Adrenal gland (tissue), 12 donors: ENCODE data around the gene CGNL1. TPM values are rescaled to one million over a fixed set of nuclear protein-coding genes. Genes with fewer than 3 reads are reported as not detected.

ENCODE experiments used
- DNase-seq, 7 donors: peaks; one replicate each; pipeline ENCODE4 v3.0.0-alpha.2; 2019 to 2020
- H3K27ac ChIP-seq, 5 donors: fragments of 200-600 bp; sonication (generic) in 4 of 5; 1 replicate in 3 of 5; 2 replicates in 2 of 5; pipeline versions ENCODE4 v1.5.1 to v1.8.0; 2016 to 2020; ENCODE audit warnings: mild to moderate bottlenecking in 1 of 5
- H3K27me3 ChIP-seq: fragments of 200-600 bp; 2 replicates; pipeline ENCODE4 v1.8.0; 2021
- H3K36me3 ChIP-seq, 2 donors: fragments of 200-600 bp; replicated peaks in 1 of 2; 1 replicate in 1 of 2; 2 replicates in 1 of 2; pipeline versions ENCODE4 v1.5.1 to v1.8.0; 2018 to 2022
- H3K4me1 ChIP-seq, 2 donors: fragments of 200-600 bp; replicated peaks in 1 of 2; 1 replicate in 1 of 2; 2 replicates in 1 of 2; pipeline versions ENCODE4 v1.5.1 to v1.8.0; 2018 to 2021
- H3K4me3 ChIP-seq, 4 donors: fragments of 200-600 bp; sonication (generic) in 3 of 4; one replicate each; pipeline ENCODE4 v1.5.1; 2016 to 2018
- H3K9me3 ChIP-seq, 3 donors: fragments of 200-600 bp; sonication (generic) in 1 of 3; replicated peaks in 1 of 3; 1 replicate in 2 of 3; 2 replicates in 1 of 3; pipeline versions ENCODE4 v1.5.1 to v1.8.0; 2016 to 2021
- POLR2A ChIP-seq, 2 donors: fragments of 450-650 bp; IDR thresholded peaks; one replicate each; pipeline ENCODE4 v1.6.1; 2017; ENCODE audit warnings: antibody characterized with exemption in 2 of 2, mild to moderate bottlenecking in 2 of 2, moderate library complexity in 1 of 2
- WGBS, 4 donors: extraction: QIAGEN DNeasy Blood & Tissue Kit in 2 of 4; methylation state at CpG; one replicate each; pipeline versions ENCODE4 v1.1.5 to v1.1.7; 2013 to 2017; 5-methylcytosine and 5-hydroxymethylcytosine counted together
- intact Hi-C, 2 donors: fragments of 100-400 bp; cut with DNase I; formaldehyde crosslinking; loops; one replicate each; pipeline versions ENCODE4 v1.14.1 to v1.15.0; 2022 to 2023
- polyA plus RNA-seq, 3 donors: library from polyadenylated mRNA; stranded (reverse); fragments of 200-250 nt in 2 of 3; fragments of 350-450 nt in 1 of 3; fragmentation: Illumina TruSeq in 1 of 3; extraction: RNeasy Lipid Tissue Mini Kit (QIAGEN cat#74804) in 1 of 3; gene quantifications; one replicate each; pipeline ENCODE4 v1.2.3, GENCODE V29; 2013 to 2014
- total RNA-seq, 9 donors: library from RNA; depleted of rRNA in 4 of 9; stranded (reverse); fragments of >200 nt in 4 of 9; fragments of 120-200 nt in 1 of 9; fragmentation: NEBNext Ultra II Directional in 1 of 9; extraction: Animal tissue kit (Norgen Biotek cat#: 25700) in 1 of 9; gene quantifications; one replicate each; pipeline versions ENCODE4 v1.1.0 to v1.2.4, GENCODE V29; 2013 to 2023
- TF ChIP-seq, protein P1 (sequence below), 6 experiments: fragments of 450-650 bp in 4 of 6; fragments of 200-600 bp in 2 of 6; sonication (generic) in 1 of 6; IDR thresholded peaks; 1 replicate in 5 of 6; 2 replicates in 1 of 6; pipeline versions ENCODE4 v1.5.1 to v1.8.0; 2016 to 2021; ENCODE audit warnings: antibody characterized with exemption in 6 of 6, mild to moderate bottlenecking in 2 of 6, moderate library complexity in 1 of 6
- donor health status: healthy with polysubstance abuse.
- donor health status: Bipolar disorder and iron deficiency.
- donor health status: DM: yes; HTN: yes; CAD: no.
- donor health status: DM: no; HTN: no; CAD: no.
- donor health status: DM: no; HTN: no; CAD: no.
- donor health status: DM: yes; HTN: yes; CAD: no.

The CGNL1 gene
- total and polyA plus RNA-seq, 12 donors: 5.2 to 49.5 (median 22.0) TPM

DNA sequence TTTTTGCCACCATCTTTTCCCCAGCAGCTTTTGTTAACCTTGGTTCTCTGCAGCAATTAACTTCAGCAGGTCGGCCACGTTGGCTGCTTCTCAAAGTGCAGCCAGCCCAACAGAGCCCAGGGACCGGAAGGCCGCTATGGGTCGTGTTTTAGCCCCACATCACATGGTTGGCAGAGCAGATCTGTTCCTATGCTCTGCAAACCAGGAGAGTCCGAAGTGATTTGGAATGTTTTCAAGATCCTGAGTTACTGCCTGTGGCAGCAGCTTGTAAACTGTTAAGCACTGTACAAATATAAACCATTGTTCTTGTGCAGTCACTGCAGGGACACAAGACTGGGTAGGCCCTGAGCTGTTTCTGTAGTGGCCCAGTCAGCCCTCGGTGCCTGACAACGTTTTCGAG lies 145.8 kb downstream of the CGNL1 start:
- TF ChIP-seq, protein P1, sequence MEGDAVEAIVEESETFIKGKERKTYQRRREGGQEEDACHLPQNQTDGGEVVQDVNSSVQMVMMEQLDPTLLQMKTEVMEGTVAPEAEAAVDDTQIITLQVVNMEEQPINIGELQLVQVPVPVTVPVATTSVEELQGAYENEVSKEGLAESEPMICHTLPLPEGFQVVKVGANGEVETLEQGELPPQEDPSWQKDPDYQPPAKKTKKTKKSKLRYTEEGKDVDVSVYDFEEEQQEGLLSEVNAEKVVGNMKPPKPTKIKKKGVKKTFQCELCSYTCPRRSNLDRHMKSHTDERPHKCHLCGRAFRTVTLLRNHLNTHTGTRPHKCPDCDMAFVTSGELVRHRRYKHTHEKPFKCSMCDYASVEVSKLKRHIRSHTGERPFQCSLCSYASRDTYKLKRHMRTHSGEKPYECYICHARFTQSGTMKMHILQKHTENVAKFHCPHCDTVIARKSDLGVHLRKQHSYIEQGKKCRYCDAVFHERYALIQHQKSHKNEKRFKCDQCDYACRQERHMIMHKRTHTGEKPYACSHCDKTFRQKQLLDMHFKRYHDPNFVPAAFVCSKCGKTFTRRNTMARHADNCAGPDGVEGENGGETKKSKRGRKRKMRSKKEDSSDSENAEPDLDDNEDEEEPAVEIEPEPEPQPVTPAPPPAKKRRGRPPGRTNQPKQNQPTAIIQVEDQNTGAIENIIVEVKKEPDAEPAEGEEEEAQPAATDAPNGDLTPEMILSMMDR (IDR thresholded peaks at IDR 0.05): no peak
- TF ChIP-seq POLR2A (IDR thresholded peaks at IDR 0.05): no peak
- intact Hi-C loops: loop anchor here in 1 of 2 donors (10.0 kb wide), 2 partner anchors 67 to 377 kb away; no protein-coding TSS in a partner anchor
- peaks cover 0 to 7% of the 10 kb centered on the region in 2 donors for H3K36me3 ChIP-seq
- peaks cover 0 to 6% of the 10 kb centered on the region in 2 donors for H3K4me1 ChIP-seq
- no peak overlapping the region for H3K4me3 ChIP-seq
- WGBS, 4 donors: 67 to 83% (median 76%) methylated on average over 9 of the region's 9 CpGs
- H3K27me3 ChIP-seq: no peaks in the 10 kb centered on the region
- H3K27ac ChIP-seq: peak overlapping the region in 1 of 5 donors; percentile 14
- DNase-seq: peak in 2 of 7 donors; percentile 38 to 46
- H3K9me3 ChIP-seq: no peaks in the 10 kb centered on the region

DNA sequence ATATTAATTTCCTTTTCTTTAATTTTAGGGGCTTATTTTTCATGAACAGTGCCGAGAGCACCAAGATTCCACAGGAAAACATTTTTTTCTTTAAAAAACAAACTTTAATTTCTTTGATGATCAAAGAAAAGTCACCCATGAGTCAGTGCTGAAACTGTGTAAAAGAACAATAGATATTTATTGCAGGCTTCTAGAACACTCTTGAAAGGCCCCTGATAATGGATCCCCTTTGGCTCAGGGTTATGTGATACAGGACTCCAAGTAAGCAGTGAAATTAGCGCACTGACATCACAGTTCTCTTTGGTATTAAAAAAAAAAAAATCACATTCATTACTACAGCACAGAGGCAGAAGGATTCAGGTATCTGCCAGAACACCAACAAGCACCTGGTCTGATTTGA lies 149.3 kb downstream of the CGNL1 start:
- H3K27ac ChIP-seq: peak overlapping the region in 1 of 5 donors; percentile 9
- 58 to 78% (median 69%) methylated on average over 2 of the region's 2 CpGs for WGBS, 4 donors
- H3K4me3 ChIP-seq: no peak overlapping the region
- DNase-seq: no peak
- no peak for TF ChIP-seq POLR2A (IDR thresholded peaks at IDR 0.05)
- TF ChIP-seq, protein P1 (IDR thresholded peaks at IDR 0.05): no peak
- H3K4me1 ChIP-seq: peaks cover 18 to 19% of the 10 kb centered on the region in 2 donors
- H3K9me3 ChIP-seq: no peaks in the 10 kb centered on the region
- no peaks in the 10 kb centered on the region for H3K27me3 ChIP-seq
- H3K36me3 ChIP-seq: peaks cover 0 to 7% of the 10 kb centered on the region in 2 donors
- intact Hi-C loops: loop anchor here (5.0 to 10.0 kb wide), 3 partner anchors 71 to 381 kb away; no protein-coding TSS in a partner anchor

DNA sequence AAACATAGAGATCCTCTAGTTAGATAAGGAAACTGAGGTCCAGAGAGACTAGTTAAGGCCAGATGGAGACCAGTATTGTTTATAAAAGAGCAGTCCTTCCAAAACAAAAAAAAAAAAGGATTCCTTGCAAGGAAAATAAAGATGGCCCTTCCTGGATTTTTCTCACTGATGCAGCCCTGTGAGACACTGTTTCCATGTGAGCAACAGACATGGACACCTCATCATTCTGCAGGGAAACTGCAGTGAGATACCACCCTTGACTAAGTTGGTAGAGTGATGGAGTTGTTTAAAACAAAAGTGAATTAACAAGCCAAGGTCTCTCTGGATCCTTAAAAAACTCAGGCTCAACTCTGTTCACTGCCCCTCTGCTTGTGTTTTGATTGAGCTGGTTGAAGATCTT lies 149.8 kb downstream of the CGNL1 start:
- peaks cover 18 to 19% of the 10 kb centered on the region in 2 donors for H3K4me1 ChIP-seq
- H3K4me3 ChIP-seq: no peak overlapping the region
- H3K27ac ChIP-seq: peak overlapping the region in 1 of 5 donors; percentile 9
- no peaks in the 10 kb centered on the region for H3K9me3 ChIP-seq
- no peak for DNase-seq
- intact Hi-C loops: loop anchor here (5.0 to 10.0 kb wide), 3 partner anchors 71 to 381 kb away; no protein-coding TSS in a partner anchor
- TF ChIP-seq, protein P1 (IDR thresholded peaks at IDR 0.05): no peak
- TF ChIP-seq POLR2A (IDR thresholded peaks at IDR 0.05): no peak
- no peaks in the 10 kb centered on the region for H3K27me3 ChIP-seq
- H3K36me3 ChIP-seq: peaks cover 0 to 7% of the 10 kb centered on the region in 2 donors

DNA sequence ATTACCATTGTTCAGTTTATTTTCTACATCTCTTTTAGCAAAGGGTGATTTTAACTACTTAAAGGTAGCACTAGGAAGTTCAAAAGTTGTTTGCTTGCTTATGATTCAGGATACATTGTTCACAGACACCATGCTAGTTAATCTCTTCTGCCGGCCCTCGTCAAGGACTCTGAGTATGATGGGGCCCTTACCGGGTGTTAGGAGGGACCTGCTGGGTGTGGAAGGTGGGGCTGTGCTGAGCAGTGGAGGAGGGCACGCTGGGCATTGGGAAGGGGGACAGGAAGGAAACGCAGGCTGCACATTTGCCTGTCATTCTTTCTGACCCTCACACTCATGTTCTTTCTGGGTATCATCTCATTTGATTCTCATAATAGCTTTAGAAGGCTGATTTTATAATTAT lies 150.3 kb downstream of the CGNL1 start:
- Histone ChIP-seq H3K27ac (peak overlapping the region in 1 of 5 donors; percentile 9), H3K4me1 (peaks cover 18 to 19% of the 10 kb centered on the region in 2 donors), H3K36me3 (peaks cover 0 to 7% of the 10 kb centered on the region in 2 donors), H3K4me3 (no peak overlapping the region), H3K9me3 (no peaks in the 10 kb centered on the region), H3K27me3 (no peaks in the 10 kb centered on the region)
- no peak for DNase-seq
- intact Hi-C loops: loop anchor here (5.0 to 10.0 kb wide), 3 partner anchors 72 to 382 kb away; no protein-coding TSS in a partner anchor
- TF ChIP-seq, protein P1 (IDR thresholded peaks at IDR 0.05): no peak
- no peak for TF ChIP-seq POLR2A (IDR thresholded peaks at IDR 0.05)
- 53 to 61% (median 56%) methylated on average over 5 of the region's 5 CpGs for WGBS, 4 donors
